ENCODE data around the gene FOXJ3. TPM values are rescaled to one million over a fixed set of nuclear protein-coding genes. Genes with fewer than 3 reads are reported as not detected.

Gene FOXJ3
- total RNA-seq, 1 experiment from 2014 or later = 55.3 TPM

DNA sequence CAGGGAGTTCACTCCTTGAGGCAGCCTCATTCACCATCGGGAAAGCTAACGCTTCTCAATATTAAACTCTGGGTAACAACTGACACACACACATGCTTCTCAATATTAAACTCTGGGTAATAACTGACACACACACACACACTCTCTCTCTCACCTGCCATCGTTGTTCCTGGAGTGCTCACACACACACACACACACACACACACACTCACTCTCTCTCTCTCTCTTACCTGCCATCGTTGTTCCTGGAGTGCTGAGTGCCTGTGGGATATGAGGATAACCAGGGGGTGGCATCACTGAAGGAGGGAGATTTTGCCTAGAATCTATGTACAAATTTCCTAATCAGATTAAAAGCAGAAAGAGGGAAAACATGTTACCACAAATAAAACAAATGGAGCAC, 153.3 kb downstream of the FOXJ3 start:
- Histone ChIP-seq H3K4me3 (ENCODE audit: low read depth in 2 of 2, low read length in 2 of 2) (no peak overlapping the region), H3K27me3 (ENCODE audit: control insufficient read depth, insufficient read depth, low read length) (no peaks in the 10 kb centered on the region), H3K9me3 (ENCODE audit: control insufficient read depth, insufficient read depth, low read depth, low read length) (no peaks in the 10 kb centered on the region), H3K4me1 (ENCODE audit: control insufficient read depth, insufficient read depth, low read length) (no peaks in the 10 kb centered on the region), H3K27ac (ENCODE audit: low read length) (no peak overlapping the region), H3K36me3 (ENCODE audit: control insufficient read depth, insufficient read depth, low read length) (peaks cover 15% of the 10 kb centered on the region)
- TF ChIP-seq, protein P1, sequence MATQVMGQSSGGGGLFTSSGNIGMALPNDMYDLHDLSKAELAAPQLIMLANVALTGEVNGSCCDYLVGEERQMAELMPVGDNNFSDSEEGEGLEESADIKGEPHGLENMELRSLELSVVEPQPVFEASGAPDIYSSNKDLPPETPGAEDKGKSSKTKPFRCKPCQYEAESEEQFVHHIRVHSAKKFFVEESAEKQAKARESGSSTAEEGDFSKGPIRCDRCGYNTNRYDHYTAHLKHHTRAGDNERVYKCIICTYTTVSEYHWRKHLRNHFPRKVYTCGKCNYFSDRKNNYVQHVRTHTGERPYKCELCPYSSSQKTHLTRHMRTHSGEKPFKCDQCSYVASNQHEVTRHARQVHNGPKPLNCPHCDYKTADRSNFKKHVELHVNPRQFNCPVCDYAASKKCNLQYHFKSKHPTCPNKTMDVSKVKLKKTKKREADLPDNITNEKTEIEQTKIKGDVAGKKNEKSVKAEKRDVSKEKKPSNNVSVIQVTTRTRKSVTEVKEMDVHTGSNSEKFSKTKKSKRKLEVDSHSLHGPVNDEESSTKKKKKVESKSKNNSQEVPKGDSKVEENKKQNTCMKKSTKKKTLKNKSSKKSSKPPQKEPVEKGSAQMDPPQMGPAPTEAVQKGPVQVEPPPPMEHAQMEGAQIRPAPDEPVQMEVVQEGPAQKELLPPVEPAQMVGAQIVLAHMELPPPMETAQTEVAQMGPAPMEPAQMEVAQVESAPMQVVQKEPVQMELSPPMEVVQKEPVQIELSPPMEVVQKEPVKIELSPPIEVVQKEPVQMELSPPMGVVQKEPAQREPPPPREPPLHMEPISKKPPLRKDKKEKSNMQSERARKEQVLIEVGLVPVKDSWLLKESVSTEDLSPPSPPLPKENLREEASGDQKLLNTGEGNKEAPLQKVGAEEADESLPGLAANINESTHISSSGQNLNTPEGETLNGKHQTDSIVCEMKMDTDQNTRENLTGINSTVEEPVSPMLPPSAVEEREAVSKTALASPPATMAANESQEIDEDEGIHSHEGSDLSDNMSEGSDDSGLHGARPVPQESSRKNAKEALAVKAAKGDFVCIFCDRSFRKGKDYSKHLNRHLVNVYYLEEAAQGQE (IDR thresholded peaks at IDR 0.05; ENCODE audit: insufficient read depth in 1 of 2, low read depth in 2 of 2, low read length in 1 of 2) = no peak
- TF ChIP-seq, protein P2, sequence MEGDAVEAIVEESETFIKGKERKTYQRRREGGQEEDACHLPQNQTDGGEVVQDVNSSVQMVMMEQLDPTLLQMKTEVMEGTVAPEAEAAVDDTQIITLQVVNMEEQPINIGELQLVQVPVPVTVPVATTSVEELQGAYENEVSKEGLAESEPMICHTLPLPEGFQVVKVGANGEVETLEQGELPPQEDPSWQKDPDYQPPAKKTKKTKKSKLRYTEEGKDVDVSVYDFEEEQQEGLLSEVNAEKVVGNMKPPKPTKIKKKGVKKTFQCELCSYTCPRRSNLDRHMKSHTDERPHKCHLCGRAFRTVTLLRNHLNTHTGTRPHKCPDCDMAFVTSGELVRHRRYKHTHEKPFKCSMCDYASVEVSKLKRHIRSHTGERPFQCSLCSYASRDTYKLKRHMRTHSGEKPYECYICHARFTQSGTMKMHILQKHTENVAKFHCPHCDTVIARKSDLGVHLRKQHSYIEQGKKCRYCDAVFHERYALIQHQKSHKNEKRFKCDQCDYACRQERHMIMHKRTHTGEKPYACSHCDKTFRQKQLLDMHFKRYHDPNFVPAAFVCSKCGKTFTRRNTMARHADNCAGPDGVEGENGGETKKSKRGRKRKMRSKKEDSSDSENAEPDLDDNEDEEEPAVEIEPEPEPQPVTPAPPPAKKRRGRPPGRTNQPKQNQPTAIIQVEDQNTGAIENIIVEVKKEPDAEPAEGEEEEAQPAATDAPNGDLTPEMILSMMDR (IDR thresholded peaks at IDR 0.05) = no peak
- TF ChIP-seq SIN3A (IDR thresholded peaks at IDR 0.05; ENCODE audit: borderline replicate concordance, insufficient read depth, low read depth, low read length) = no peak
- no peak for TF ChIP-seq TCF7L2 (IDR thresholded peaks at IDR 0.05; ENCODE audit: low read depth, low read length)
- TF ChIP-seq POLR2AphosphoS5 (IDR thresholded peaks at IDR 0.05; ENCODE audit: low read depth, low read length) = no peak
- ATAC-seq = no peak
- no TSS peak for BruUV-seq (replicated peaks)
- no peak for DNase-seq (ENCODE audit: low read depth, low spot score)
- CTCF ChIA-PET = no interaction called here
- intact Hi-C loops (cut with micrococcal nuclease; ENCODE audit: unreplicated experiment) (no loop called here), in situ Hi-C loops (cut with HindIII; ENCODE audit: low pct_unique_long_range_greater_than_20kb, low sequenced_read_pairs) (no loop called here)
- POLR2A ChIA-PET = no interaction called here

DNA sequence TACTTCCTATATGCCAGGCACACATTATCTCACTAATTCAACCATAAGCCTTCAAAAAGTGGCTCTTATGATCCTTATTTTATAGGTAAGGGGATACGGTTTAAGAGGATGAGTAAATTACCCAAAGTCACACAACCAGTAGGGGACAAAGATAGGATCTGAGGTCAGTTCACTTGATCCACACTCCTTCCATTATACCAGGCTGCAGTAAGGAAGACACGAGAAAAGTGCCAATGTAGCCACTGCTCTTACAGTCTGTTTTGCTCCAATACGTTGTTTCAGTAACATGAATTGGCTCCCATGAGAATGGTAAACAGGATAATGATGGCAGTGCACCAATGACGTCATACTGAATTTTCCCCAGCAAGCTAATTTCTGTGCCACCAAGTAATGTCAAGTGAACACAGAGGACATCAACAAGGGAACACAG, 155.1 kb downstream of the FOXJ3 start:
- intact Hi-C loops (cut with micrococcal nuclease; ENCODE audit: unreplicated experiment) = loop anchor here (5.0 to 10.0 kb wide), 2 partner anchors 135 to 157 kb away; partner anchors contain the start of gene FOXJ3
- CTCF ChIA-PET = no interaction called here
- in situ Hi-C loops (cut with HindIII; ENCODE audit: low pct_unique_long_range_greater_than_20kb, low sequenced_read_pairs) = no loop called here
- Histone ChIP-seq H3K4me3 (ENCODE audit: low read depth in 2 of 2, low read length in 2 of 2) (no peak overlapping the region), H3K27ac (ENCODE audit: low read length) (no peak overlapping the region), H3K4me1 (ENCODE audit: control insufficient read depth, insufficient read depth, low read length) (no peaks in the 10 kb centered on the region), H3K36me3 (ENCODE audit: control insufficient read depth, insufficient read depth, low read length) (peaks cover 15% of the 10 kb centered on the region), H3K9me3 (ENCODE audit: control insufficient read depth, insufficient read depth, low read depth, low read length) (no peaks in the 10 kb centered on the region), H3K27me3 (ENCODE audit: control insufficient read depth, insufficient read depth, low read length) (no peaks in the 10 kb centered on the region)
- no peak for TF ChIP-seq POLR2AphosphoS5 (IDR thresholded peaks at IDR 0.05; ENCODE audit: low read depth, low read length)
- TF ChIP-seq, protein P2 (IDR thresholded peaks at IDR 0.05) = no peak
- no peak for TF ChIP-seq TCF7L2 (IDR thresholded peaks at IDR 0.05; ENCODE audit: low read depth, low read length)
- TF ChIP-seq SIN3A (IDR thresholded peaks at IDR 0.05; ENCODE audit: borderline replicate concordance, insufficient read depth, low read depth, low read length) = no peak
- TF ChIP-seq, protein P1 (IDR thresholded peaks at IDR 0.05; ENCODE audit: insufficient read depth in 1 of 2, low read depth in 2 of 2, low read length in 1 of 2) = no peak
- ATAC-seq (no peak), DNase-seq (ENCODE audit: low read depth, low spot score) (no peak)
- BruUV-seq (replicated peaks) = no TSS peak
- POLR2A ChIA-PET = no interaction called here
